Measurements from ENCODE around the gene SYNE2. TPM values are rescaled to one million over a fixed set of nuclear protein-coding genes. Genes with fewer than 3 reads are reported as not detected.

SYNE2 gene
- total RNA-seq, 1 experiment from 2014 or later = 37.5 TPM

DNA sequence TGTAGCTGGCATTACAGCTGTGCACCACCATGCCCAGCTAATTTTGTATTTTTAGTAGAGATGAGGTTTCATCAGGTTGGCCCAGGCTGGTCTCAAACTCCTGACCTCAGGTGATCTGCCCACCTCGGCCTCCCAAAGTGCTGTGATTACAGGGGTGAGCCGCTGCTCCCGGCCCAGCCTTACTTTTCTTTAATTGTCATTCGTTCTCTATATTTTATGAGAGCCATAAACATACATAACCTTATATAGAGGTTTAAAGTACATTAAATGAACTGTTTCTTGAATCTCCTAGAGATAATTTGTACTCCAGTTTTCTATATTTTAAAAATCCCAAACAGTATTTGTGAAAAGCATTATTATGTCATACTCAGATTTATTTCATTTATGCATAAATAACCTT, 98.6 kb downstream of the SYNE2 start:
- BruUV-seq (replicated peaks) = no TSS peak
- TF ChIP-seq SIN3A (IDR thresholded peaks at IDR 0.05; ENCODE audit: borderline replicate concordance, insufficient read depth, low read depth, low read length) (no peak), TCF7L2 (IDR thresholded peaks at IDR 0.05; ENCODE audit: low read depth, low read length) (no peak), POLR2AphosphoS5 (IDR thresholded peaks at IDR 0.05; ENCODE audit: low read depth, low read length) (no peak), REST (IDR thresholded peaks at IDR 0.05; ENCODE audit: insufficient read depth in 1 of 2, low read depth in 2 of 2, low read length in 1 of 2) (no peak)
- TF ChIP-seq, protein P1, sequence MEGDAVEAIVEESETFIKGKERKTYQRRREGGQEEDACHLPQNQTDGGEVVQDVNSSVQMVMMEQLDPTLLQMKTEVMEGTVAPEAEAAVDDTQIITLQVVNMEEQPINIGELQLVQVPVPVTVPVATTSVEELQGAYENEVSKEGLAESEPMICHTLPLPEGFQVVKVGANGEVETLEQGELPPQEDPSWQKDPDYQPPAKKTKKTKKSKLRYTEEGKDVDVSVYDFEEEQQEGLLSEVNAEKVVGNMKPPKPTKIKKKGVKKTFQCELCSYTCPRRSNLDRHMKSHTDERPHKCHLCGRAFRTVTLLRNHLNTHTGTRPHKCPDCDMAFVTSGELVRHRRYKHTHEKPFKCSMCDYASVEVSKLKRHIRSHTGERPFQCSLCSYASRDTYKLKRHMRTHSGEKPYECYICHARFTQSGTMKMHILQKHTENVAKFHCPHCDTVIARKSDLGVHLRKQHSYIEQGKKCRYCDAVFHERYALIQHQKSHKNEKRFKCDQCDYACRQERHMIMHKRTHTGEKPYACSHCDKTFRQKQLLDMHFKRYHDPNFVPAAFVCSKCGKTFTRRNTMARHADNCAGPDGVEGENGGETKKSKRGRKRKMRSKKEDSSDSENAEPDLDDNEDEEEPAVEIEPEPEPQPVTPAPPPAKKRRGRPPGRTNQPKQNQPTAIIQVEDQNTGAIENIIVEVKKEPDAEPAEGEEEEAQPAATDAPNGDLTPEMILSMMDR (IDR thresholded peaks at IDR 0.05) = no peak
- in situ Hi-C loops (cut with HindIII; ENCODE audit: low pct_unique_long_range_greater_than_20kb, low sequenced_read_pairs) (no loop called here), intact Hi-C loops (cut with micrococcal nuclease; ENCODE audit: unreplicated experiment) (no loop called here)
- no peak for ATAC-seq
- CTCF ChIA-PET = no interaction called here
- Histone ChIP-seq H3K27me3 (ENCODE audit: control insufficient read depth, insufficient read depth, low read length) (no peaks in the 10 kb centered on the region), H3K27ac (ENCODE audit: low read length) (no peak overlapping the region), H3K4me1 (ENCODE audit: control insufficient read depth, insufficient read depth, low read length) (no peaks in the 10 kb centered on the region), H3K4me3 (ENCODE audit: low read depth in 2 of 2, low read length in 2 of 2) (no peak overlapping the region), H3K36me3 (ENCODE audit: control insufficient read depth, insufficient read depth, low read length) (no peaks in the 10 kb centered on the region), H3K9me3 (ENCODE audit: control insufficient read depth, insufficient read depth, low read depth, low read length) (no peaks in the 10 kb centered on the region)
- no peak for DNase-seq (ENCODE audit: low read depth, low spot score)
- POLR2A ChIA-PET = interaction anchor here (0.6 kb wide), 1 partner anchor 230 kb away, joined by 4 read pairs; no protein-coding TSS in a partner anchor

GRCh38 chr14:63952053-63952932, 99.5 kb downstream of the SYNE2 start:
- in situ Hi-C loops (cut with HindIII; ENCODE audit: low pct_unique_long_range_greater_than_20kb, low sequenced_read_pairs) = no loop called here
- no peak for ATAC-seq
- Histone ChIP-seq H3K4me3 (ENCODE audit: low read depth in 2 of 2, low read length in 2 of 2) (no peak overlapping the region), H3K9me3 (ENCODE audit: control insufficient read depth, insufficient read depth, low read depth, low read length) (no peaks in the 10 kb centered on the region), H3K27ac (ENCODE audit: low read length) (no peak overlapping the region), H3K27me3 (ENCODE audit: control insufficient read depth, insufficient read depth, low read length) (no peaks in the 10 kb centered on the region), H3K4me1 (ENCODE audit: control insufficient read depth, insufficient read depth, low read length) (no peaks in the 10 kb centered on the region), H3K36me3 (ENCODE audit: control insufficient read depth, insufficient read depth, low read length) (no peaks in the 10 kb centered on the region)
- no peak for DNase-seq (ENCODE audit: low read depth, low spot score)
- BruUV-seq (replicated peaks) = no TSS peak
- ChIA-PET CTCF (no interaction called here), POLR2A (no interaction called here)
- TF ChIP-seq, protein P1 (IDR thresholded peaks at IDR 0.05) = no peak
- TF ChIP-seq POLR2AphosphoS5 (IDR thresholded peaks at IDR 0.05; ENCODE audit: low read depth, low read length) (no peak), SIN3A (IDR thresholded peaks at IDR 0.05; ENCODE audit: borderline replicate concordance, insufficient read depth, low read depth, low read length) (no peak), TCF7L2 (IDR thresholded peaks at IDR 0.05; ENCODE audit: low read depth, low read length) (no peak), REST (IDR thresholded peaks at IDR 0.05; ENCODE audit: insufficient read depth in 1 of 2, low read depth in 2 of 2, low read length in 1 of 2) (no peak)
- intact Hi-C loops (cut with micrococcal nuclease; ENCODE audit: unreplicated experiment) = no loop called here

All from Panc1 (cell line).